Stomach (tissue), 9 donors: Measurements from ENCODE around the gene TRNP1. TPM values are rescaled to one million over a fixed set of nuclear protein-coding genes. Genes with fewer than 3 reads are reported as not detected.

ENCODE experiments used
- DNase-seq, 2 donors: peaks; one replicate each; pipeline versions ENCODE4 v3.0.0 to v3.0.0-alpha.2; 2013 to 2019
- H3K27ac ChIP-seq, 5 donors: fragments of 200-600 bp in 4 of 5; sonication (generic) in 4 of 5; one replicate each; pipeline ENCODE4 v1.5.1; 2013 to 2019; ENCODE audit warnings: mild to moderate bottlenecking in 1 of 5, moderate library complexity in 1 of 5
- H3K27me3 ChIP-seq, 3 donors: fragments of 200-600 bp; sonication (generic); one replicate each; pipeline ENCODE4 v1.5.1; 2017 to 2019; ENCODE audit warnings: mixed run types in 1 of 3
- H3K36me3 ChIP-seq, 4 donors: fragments of 200-600 bp; sonication (generic); 1 replicate in 3 of 4; 2 replicates in 1 of 4; pipeline ENCODE4 v1.5.1; 2016 to 2019
- H3K4me1 ChIP-seq, 4 donors: fragments of 200-600 bp; sonication (generic); one replicate each; pipeline ENCODE4 v1.5.1; 2016 to 2019
- H3K4me3 ChIP-seq, 4 donors: fragments of 200-600 bp; sonication (generic) in 3 of 4; one replicate each; pipeline ENCODE4 v1.5.1; 2016 to 2019; ENCODE audit warnings: mild to moderate bottlenecking in 1 of 4
- H3K9me3 ChIP-seq, 4 donors: fragments of 200-600 bp; sonication (generic); one replicate each; pipeline ENCODE4 v1.5.1; 2016 to 2019
- EP300 ChIP-seq: sonication (generic); formaldehyde crosslinking; IDR thresholded peaks from one replicate; pipeline ENCODE4 v1.6.1; 2017; ENCODE audit warnings: antibody characterized with exemption
- POLR2A ChIP-seq, 4 donors: fragments of 450-650 bp; IDR thresholded peaks; one replicate each; pipeline ENCODE4 v1.6.1; 2016; ENCODE audit warnings: antibody characterized with exemption in 4 of 4, control low read depth in 2 of 4, mild to moderate bottlenecking in 1 of 4, moderate library complexity in 1 of 4
- POLR2AphosphoS5 ChIP-seq, 3 donors: sonication (generic); formaldehyde crosslinking; IDR thresholded peaks; one replicate each; pipeline ENCODE4 v1.6.1; 2016; ENCODE audit warnings: antibody characterized with exemption in 3 of 3
- WGBS, 5 donors: extraction: QIAGEN DNeasy Blood & Tissue Kit in 3 of 5; methylation state at CpG; one replicate each; pipeline versions ENCODE4 v1.1.5 to v1.1.7; 2013 to 2018; 5-methylcytosine and 5-hydroxymethylcytosine counted together
- intact Hi-C: fragments of 100-400 bp; cut with DNase I; formaldehyde crosslinking; loops from one replicate; pipeline ENCODE4 v1.15.1; 2023; ENCODE audit warnings: low total_unique reads
- polyA plus RNA-seq, 3 donors: library from polyadenylated mRNA; stranded (reverse); fragments of 200-250 nt; gene quantifications; one replicate each; pipeline ENCODE4 v1.2.3, GENCODE V29; 2013
- total RNA-seq, 5 donors: library from RNA; depleted of rRNA; stranded (reverse); fragments of >200 nt; gene quantifications; one replicate each; pipeline versions ENCODE4 v1.1.0 to v1.2.3, GENCODE V29; 2014 to 2016
- TF ChIP-seq, protein P1 (sequence below), 7 experiments: fragments of 450-650 bp in 4 of 7; fragments of 200-600 bp in 3 of 7; sonication (generic) in 3 of 7; IDR thresholded peaks; one replicate each; pipeline ENCODE4 v1.5.1; 2016 to 2019; ENCODE audit warnings: antibody characterized with exemption in 7 of 7, control low read depth in 2 of 7, mild to moderate bottlenecking in 1 of 7
- donor health status: healthy with polysubstance abuse.
- donor health status: Bipolar disorder and iron deficiency.
- donor health status: healthy.

The TRNP1 gene
- total and polyA plus RNA-seq, 8 donors: 1.7 to 216 (median 107) TPM

DNA sequence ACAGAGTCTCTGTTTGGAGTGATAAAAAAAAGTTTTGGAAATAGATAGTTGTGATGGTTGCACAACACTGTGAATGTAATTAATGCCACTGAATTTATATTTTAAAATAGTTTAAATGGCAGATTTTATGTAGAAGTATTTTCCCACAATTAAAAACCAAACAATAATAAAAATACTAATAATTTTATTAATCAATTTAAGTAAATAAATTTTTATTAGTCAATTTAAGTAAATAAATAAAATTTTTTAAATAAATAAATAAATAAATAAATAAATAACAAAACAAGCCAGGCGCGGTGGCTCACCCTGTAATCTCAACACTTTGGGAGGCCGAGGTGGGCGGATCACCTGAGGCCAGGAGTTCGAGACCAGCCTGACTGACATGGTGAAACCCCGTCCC is 28.3 kb upstream of the TRNP1 start:
- peaks cover 8 to 24% (median 14%) of the 10 kb centered on the region in 4 donors for H3K4me1 ChIP-seq
- H3K9me3 ChIP-seq: no peaks in the 10 kb centered on the region
- no peak for DNase-seq
- H3K27me3 ChIP-seq: peaks cover 0 to 48% (median 4%) of the 10 kb centered on the region in 3 donors
- intact Hi-C loops: no loop called here
- H3K4me3 ChIP-seq: no peak overlapping the region
- H3K36me3 ChIP-seq: no peaks in the 10 kb centered on the region
- H3K27ac ChIP-seq: no peak overlapping the region
- WGBS, 5 donors: 85 to 95% (median 89%) methylated on average over 6 of the region's 6 CpGs
- TF ChIP-seq EP300 (no peak), POLR2A (IDR thresholded peaks at IDR 0.05) (no peak), POLR2AphosphoS5 (IDR thresholded peaks at IDR 0.05) (no peak)
- TF ChIP-seq, protein P1, sequence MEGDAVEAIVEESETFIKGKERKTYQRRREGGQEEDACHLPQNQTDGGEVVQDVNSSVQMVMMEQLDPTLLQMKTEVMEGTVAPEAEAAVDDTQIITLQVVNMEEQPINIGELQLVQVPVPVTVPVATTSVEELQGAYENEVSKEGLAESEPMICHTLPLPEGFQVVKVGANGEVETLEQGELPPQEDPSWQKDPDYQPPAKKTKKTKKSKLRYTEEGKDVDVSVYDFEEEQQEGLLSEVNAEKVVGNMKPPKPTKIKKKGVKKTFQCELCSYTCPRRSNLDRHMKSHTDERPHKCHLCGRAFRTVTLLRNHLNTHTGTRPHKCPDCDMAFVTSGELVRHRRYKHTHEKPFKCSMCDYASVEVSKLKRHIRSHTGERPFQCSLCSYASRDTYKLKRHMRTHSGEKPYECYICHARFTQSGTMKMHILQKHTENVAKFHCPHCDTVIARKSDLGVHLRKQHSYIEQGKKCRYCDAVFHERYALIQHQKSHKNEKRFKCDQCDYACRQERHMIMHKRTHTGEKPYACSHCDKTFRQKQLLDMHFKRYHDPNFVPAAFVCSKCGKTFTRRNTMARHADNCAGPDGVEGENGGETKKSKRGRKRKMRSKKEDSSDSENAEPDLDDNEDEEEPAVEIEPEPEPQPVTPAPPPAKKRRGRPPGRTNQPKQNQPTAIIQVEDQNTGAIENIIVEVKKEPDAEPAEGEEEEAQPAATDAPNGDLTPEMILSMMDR (IDR thresholded peaks at IDR 0.05): no peak

GRCh38 chr1:26965628-26966027 is 27.9 kb upstream of the TRNP1 start:
- Histone ChIP-seq H3K4me1 (peaks cover 7 to 22% (median 11%) of the 10 kb centered on the region in 4 donors), H3K4me3 (no peak overlapping the region), H3K27ac (no peak overlapping the region), H3K27me3 (peaks cover 0 to 43% (median under 1%) of the 10 kb centered on the region in 3 donors), H3K9me3 (no peaks in the 10 kb centered on the region), H3K36me3 (no peaks in the 10 kb centered on the region)
- no peak for TF ChIP-seq POLR2A (IDR thresholded peaks at IDR 0.05)
- TF ChIP-seq, protein P1 (IDR thresholded peaks at IDR 0.05): no peak
- no peak for TF ChIP-seq EP300
- TF ChIP-seq POLR2AphosphoS5 (IDR thresholded peaks at IDR 0.05): no peak
- intact Hi-C loops: no loop called here
- no peak for DNase-seq
- 88 to 93% (median 89%) methylated on average over 9 of the region's 9 CpGs for WGBS, 5 donors

DNA sequence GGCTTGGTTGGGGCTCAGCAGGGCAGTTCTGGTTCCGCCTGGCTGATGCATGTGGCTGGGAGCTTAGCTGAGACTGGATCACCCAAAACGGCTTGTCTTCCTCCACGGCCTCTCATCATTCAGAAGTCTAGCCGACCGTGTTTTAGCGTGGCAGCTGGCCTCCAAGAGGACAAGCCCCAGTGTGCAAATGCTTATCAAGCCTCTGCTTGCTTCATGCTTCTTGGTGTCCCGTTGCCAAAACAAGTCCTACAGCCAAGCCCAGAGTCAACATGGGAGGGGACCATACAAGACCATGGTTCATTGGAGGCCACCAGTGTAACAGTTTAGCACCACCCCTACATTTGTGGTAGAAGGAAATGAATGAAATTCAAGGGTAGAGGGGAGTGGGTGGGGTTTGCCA is 22.7 kb upstream of the TRNP1 start:
- peak; percentile 79 to 94 for DNase-seq
- peaks cover 0 to 19% (median 8%) of the 10 kb centered on the region in 4 donors for H3K4me1 ChIP-seq
- H3K4me3 ChIP-seq: no peak overlapping the region
- WGBS, 5 donors: 33 to 42% (median 38%) methylated on average over 4 to 7 of the region's 7 CpGs
- no peaks in the 10 kb centered on the region for H3K9me3 ChIP-seq
- TF ChIP-seq POLR2A (IDR thresholded peaks at IDR 0.05): no peak
- no peak for TF ChIP-seq EP300
- TF ChIP-seq, protein P1 (IDR thresholded peaks at IDR 0.05): no peak
- TF ChIP-seq POLR2AphosphoS5 (IDR thresholded peaks at IDR 0.05): peak in 2 of 3 donors; percentile 81 to 92
- intact Hi-C loops: no loop called here
- peak overlapping the region; percentile 40 to 81 (median 68) for H3K27ac ChIP-seq
- H3K27me3 ChIP-seq: peaks cover 0 to 27% (median 0%) of the 10 kb centered on the region in 3 donors
- no peaks in the 10 kb centered on the region for H3K36me3 ChIP-seq

GRCh38 chr1:26971590-26971989 is 21.9 kb upstream of the TRNP1 start:
- peaks cover 0 to 24% (median 8%) of the 10 kb centered on the region in 4 donors for H3K4me1 ChIP-seq
- 54 to 78% (median 65%) methylated on average over 3 of the region's 3 CpGs for WGBS, 5 donors
- no peaks in the 10 kb centered on the region for H3K36me3 ChIP-seq
- intact Hi-C loops: no loop called here
- peaks cover 0 to 19% (median 0%) of the 10 kb centered on the region in 3 donors for H3K27me3 ChIP-seq
- peak overlapping the region; percentile 40 to 81 (median 68) for H3K27ac ChIP-seq
- TF ChIP-seq POLR2AphosphoS5 (IDR thresholded peaks at IDR 0.05): no peak
- TF ChIP-seq, protein P1 (IDR thresholded peaks at IDR 0.05): no peak
- TF ChIP-seq POLR2A (IDR thresholded peaks at IDR 0.05): no peak
- no peak for TF ChIP-seq EP300
- H3K9me3 ChIP-seq: no peaks in the 10 kb centered on the region
- DNase-seq: no peak
- H3K4me3 ChIP-seq: no peak overlapping the region
